ENCODE data around the gene ZNF407. TPM values are rescaled to one million over a fixed set of nuclear protein-coding genes. Genes with fewer than 3 reads are reported as not detected.

ZNF407 gene
- total and polyA plus RNA-seq, 2 donors from 2014 or later, result 2.5 to 17.8 TPM

DNA sequence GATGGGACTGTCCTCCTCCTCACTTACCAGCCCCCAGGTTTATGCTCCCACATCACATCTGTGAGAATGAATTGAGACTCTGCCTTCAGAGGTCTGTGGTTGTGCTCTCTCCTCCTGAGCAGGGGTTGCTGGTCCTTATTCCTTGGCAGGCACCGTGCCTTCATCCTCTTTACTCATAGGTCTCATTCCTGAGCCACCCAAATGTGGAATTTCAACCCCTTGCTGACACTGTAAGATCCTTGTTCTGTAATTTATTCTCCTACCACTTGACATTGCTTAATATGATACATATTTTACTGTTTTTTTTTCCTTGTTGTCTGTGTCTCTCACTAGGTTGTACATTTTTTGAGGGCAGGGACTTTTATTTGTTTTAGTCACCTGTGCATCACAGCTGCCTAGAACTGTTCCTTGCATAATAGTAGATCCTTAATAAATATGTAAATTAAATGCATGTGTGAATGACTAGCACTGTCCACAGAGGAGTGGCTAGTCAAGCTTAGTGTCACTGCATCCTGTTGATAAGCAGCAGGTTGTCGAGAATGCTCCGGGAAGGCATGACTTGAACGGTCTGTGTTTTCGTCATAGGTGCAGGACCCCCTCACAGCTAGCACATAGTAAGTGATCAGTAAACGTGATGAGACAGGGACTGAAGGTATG, 180.6 kb downstream of the ZNF407 start:
- Histone ChIP-seq H3K9ac (ENCODE audit: low read length in 3 of 3) (no peak overlapping the region), H3K4me3 (ENCODE audit: low read length in 3 of 3) (no peak overlapping the region), H3K36me3 (ENCODE audit: control insufficient read depth in 2 of 3, insufficient read depth in 3 of 3, low read length in 3 of 3) (no peaks in the 10 kb centered on the region), H3K9me3 (ENCODE audit: control insufficient read depth in 2 of 3, insufficient read depth in 1 of 3, low read length in 3 of 3) (no peaks in the 10 kb centered on the region), H3K27me3 (ENCODE audit: control insufficient read depth, insufficient read depth, low read length) (no peaks in the 10 kb centered on the region), H3K4me1 (ENCODE audit: control insufficient read depth in 2 of 3, insufficient read depth in 2 of 3, low read depth in 1 of 3, low read length in 3 of 3) (no peaks in the 10 kb centered on the region), H3K27ac (ENCODE audit: low read depth in 2 of 2, low read length in 2 of 2) (no peak overlapping the region)
- TF ChIP-seq, protein P1, sequence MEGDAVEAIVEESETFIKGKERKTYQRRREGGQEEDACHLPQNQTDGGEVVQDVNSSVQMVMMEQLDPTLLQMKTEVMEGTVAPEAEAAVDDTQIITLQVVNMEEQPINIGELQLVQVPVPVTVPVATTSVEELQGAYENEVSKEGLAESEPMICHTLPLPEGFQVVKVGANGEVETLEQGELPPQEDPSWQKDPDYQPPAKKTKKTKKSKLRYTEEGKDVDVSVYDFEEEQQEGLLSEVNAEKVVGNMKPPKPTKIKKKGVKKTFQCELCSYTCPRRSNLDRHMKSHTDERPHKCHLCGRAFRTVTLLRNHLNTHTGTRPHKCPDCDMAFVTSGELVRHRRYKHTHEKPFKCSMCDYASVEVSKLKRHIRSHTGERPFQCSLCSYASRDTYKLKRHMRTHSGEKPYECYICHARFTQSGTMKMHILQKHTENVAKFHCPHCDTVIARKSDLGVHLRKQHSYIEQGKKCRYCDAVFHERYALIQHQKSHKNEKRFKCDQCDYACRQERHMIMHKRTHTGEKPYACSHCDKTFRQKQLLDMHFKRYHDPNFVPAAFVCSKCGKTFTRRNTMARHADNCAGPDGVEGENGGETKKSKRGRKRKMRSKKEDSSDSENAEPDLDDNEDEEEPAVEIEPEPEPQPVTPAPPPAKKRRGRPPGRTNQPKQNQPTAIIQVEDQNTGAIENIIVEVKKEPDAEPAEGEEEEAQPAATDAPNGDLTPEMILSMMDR (IDR thresholded peaks at IDR 0.05; ENCODE audit: borderline replicate concordance, extremely low read depth, insufficient read depth), result no peak
- intact Hi-C loops (cut with DNase I), result no loop called here
- DNase-seq, result no peak
- FAIRE-seq, result no peak

DNA sequence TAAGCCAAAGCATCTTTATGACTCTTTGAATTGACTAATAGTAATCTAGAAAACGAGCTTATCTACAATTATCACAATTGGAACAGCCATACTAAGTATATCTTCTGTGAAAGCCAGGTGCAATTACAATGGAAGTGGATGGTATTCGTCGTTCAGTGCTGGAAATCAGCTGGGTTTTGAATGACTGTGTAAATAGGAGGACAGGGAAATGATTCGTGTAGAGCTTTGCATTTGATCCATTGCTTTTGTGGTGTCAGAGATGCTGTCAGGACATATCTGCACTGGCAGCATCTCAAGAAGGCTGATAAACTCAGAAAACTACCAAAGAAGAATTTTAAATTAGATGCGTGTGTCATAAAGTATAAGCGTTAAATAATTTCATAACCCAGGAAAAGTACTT, 187.1 kb downstream of the ZNF407 start:
- no peak overlapping the region for H3K9ac ChIP-seq (ENCODE audit: low read length in 3 of 3)
- TF ChIP-seq, protein P1 (IDR thresholded peaks at IDR 0.05; ENCODE audit: borderline replicate concordance, extremely low read depth, insufficient read depth), result no peak
- intact Hi-C loops (cut with DNase I), result no loop called here

DNA sequence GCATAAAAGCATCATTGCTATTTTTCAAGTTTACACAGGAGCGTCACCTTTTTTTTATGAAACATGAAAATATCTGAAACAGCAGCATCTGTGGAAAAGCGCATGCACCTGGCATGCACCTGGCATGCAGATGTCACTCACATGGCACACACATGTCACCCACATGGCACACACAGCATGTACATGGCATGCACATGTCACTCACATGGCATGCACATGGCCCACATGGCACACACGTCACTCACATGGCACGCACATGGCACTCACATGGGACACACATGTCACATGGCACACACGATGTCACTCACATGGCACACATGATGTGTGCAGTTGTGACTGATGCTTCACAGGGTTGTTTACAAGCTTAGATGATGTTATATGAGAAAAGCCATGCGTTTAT, 188.0 kb downstream of the ZNF407 start:
- Histone ChIP-seq H3K27me3 (ENCODE audit: control insufficient read depth, insufficient read depth, low read length) (no peaks in the 10 kb centered on the region), H3K9ac (ENCODE audit: low read length in 3 of 3) (no peak overlapping the region), H3K4me1 (ENCODE audit: control insufficient read depth in 2 of 3, insufficient read depth in 2 of 3, low read depth in 1 of 3, low read length in 3 of 3) (no peaks in the 10 kb centered on the region), H3K36me3 (ENCODE audit: control insufficient read depth in 2 of 3, insufficient read depth in 3 of 3, low read length in 3 of 3) (peaks cover 0 to 4% (median 3%) of the 10 kb centered on the region in 3 donors), H3K4me3 (ENCODE audit: low read length in 3 of 3) (no peak overlapping the region), H3K9me3 (ENCODE audit: control insufficient read depth in 2 of 3, insufficient read depth in 1 of 3, low read length in 3 of 3) (no peaks in the 10 kb centered on the region), H3K27ac (ENCODE audit: low read depth in 2 of 2, low read length in 2 of 2) (no peak overlapping the region)
- FAIRE-seq (no peak), DNase-seq (no peak)
- intact Hi-C loops (cut with DNase I), result no loop called here
- TF ChIP-seq, protein P1 (IDR thresholded peaks at IDR 0.05; ENCODE audit: borderline replicate concordance, extremely low read depth, insufficient read depth), result no peak

More for the DNA sequence above, 187.1 kb downstream of the ZNF407 start:
- Histone ChIP-seq H3K27ac (ENCODE audit: low read depth in 2 of 2, low read length in 2 of 2) (no peak overlapping the region), H3K4me1 (ENCODE audit: control insufficient read depth in 2 of 3, insufficient read depth in 2 of 3, low read depth in 1 of 3, low read length in 3 of 3) (no peaks in the 10 kb centered on the region), H3K27me3 (ENCODE audit: control insufficient read depth, insufficient read depth, low read length) (no peaks in the 10 kb centered on the region), H3K4me3 (ENCODE audit: low read length in 3 of 3) (no peak overlapping the region), H3K9me3 (ENCODE audit: control insufficient read depth in 2 of 3, insufficient read depth in 1 of 3, low read length in 3 of 3) (no peaks in the 10 kb centered on the region), H3K36me3 (ENCODE audit: control insufficient read depth in 2 of 3, insufficient read depth in 3 of 3, low read length in 3 of 3) (peaks cover 0 to 4% (median 3%) of the 10 kb centered on the region in 3 donors)
- FAIRE-seq, result no peak
- DNase-seq, result no peak
